Renal pelvis (tissue), 4 donors: ENCODE data around the gene SLC28A3. TPM values are rescaled to one million over a fixed set of nuclear protein-coding genes. Genes with fewer than 3 reads are reported as not detected.

Experiments
- DNase-seq: peaks from one replicate; pipeline ENCODE4 v3.0.0-alpha.2; 2013
- polyA plus RNA-seq, 3 donors: library from polyadenylated mRNA; unstranded; fragments of 120-200 nt; gene quantifications; one replicate each; pipeline ENCODE4 v1.2.1, GENCODE V29; 2013; ENCODE audit not compliant: insufficient read length in 3 of 3

SLC28A3 gene
- polyA plus RNA-seq, 3 donors = 0.05 to 0.06 TPM; not detected in 1

- no peak for DNase-seq
Observed at GRCh38 chr9:84297162-84297821, 43.3 kb downstream of the SLC28A3 start.

- DNase-seq = no peak
Observed at GRCh38 chr9:84296146-84296843, 44.3 kb downstream of the SLC28A3 start.

GRCh38 chr9:84294241-84294950 lies 46.2 kb downstream of the SLC28A3 start:
- DNase-seq = no peak

GRCh38 chr9:84293001-84293798 lies 47.4 kb downstream of the SLC28A3 start:
- DNase-seq = no peak

- no peak for DNase-seq
Observed at GRCh38 chr9:84285381-84285780, 55.2 kb downstream of the SLC28A3 start.

GRCh38 chr9:84283946-84284345 lies 56.6 kb downstream of the SLC28A3 start:
- DNase-seq = no peak

- no peak for DNase-seq
Observed at GRCh38 chr9:84278130-84278529, 62.4 kb downstream of the SLC28A3 start.

- DNase-seq = no peak
Observed at GRCh38 chr9:84277646-84278045, 62.9 kb downstream of the SLC28A3 start.

- DNase-seq = no peak
Observed at GRCh38 chr9:84276741-84277140, 63.8 kb downstream of the SLC28A3 start.

GRCh38 chr9:84271921-84272556 lies 68.5 kb downstream of the SLC28A3 start:
- DNase-seq = no peak

GRCh38 chr9:84271531-84271900 lies 69.0 kb downstream of the SLC28A3 start:
- DNase-seq = peak; percentile 84

- no peak for DNase-seq
Observed at GRCh38 chr9:84270847-84271530, 69.6 kb downstream of the SLC28A3 start.

- peak; percentile 64 for DNase-seq
Observed at GRCh38 chr9:84266087-84266561, 74.4 kb downstream of the SLC28A3 start.

GRCh38 chr9:84264307-84265029 lies 76.1 kb downstream of the SLC28A3 start:
- no peak for DNase-seq

- DNase-seq = peak; percentile 75
Observed at GRCh38 chr9:84261070-84261746, 79.3 kb downstream of the SLC28A3 start.

GRCh38 chr9:84258371-84258770 lies 82.2 kb downstream of the SLC28A3 start:
- DNase-seq = no peak

GRCh38 chr9:84255696-84256095 lies 84.9 kb downstream of the SLC28A3 start:
- DNase-seq = no peak

GRCh38 chr9:84254972-84255371 lies 85.6 kb downstream of the SLC28A3 start:
- DNase-seq = no peak

- DNase-seq = no peak
Observed at GRCh38 chr9:84251921-84252320, 88.6 kb downstream of the SLC28A3 start.
